Gastroesophageal sphincter (tissue), 4 donors: ENCODE data around the gene NEUROG2. TPM values are rescaled to one million over a fixed set of nuclear protein-coding genes. Genes with fewer than 3 reads are reported as not detected.

ENCODE experiments used
- ATAC-seq: fragments of 150-250 bp; one replicate; pipeline ENCODE4 v1.9.1; 2016; ENCODE audit warnings: mild to moderate bottlenecking, moderate library complexity
- H3K27ac ChIP-seq, 4 donors: fragments of 200-600 bp; sonication (generic) in 3 of 4; 1 replicate in 3 of 4; 2 replicates in 1 of 4; pipeline ENCODE4 v1.5.1; 2016 to 2019
- H3K27me3 ChIP-seq: fragments of 200-600 bp; sonication (generic); one replicate; pipeline ENCODE4 v1.5.1; 2019
- H3K36me3 ChIP-seq, 2 donors: fragments of 200-600 bp; sonication (generic); one replicate each; pipeline ENCODE4 v1.5.1; 2019; ENCODE audit warnings: control low read depth in 1 of 2
- H3K4me1 ChIP-seq, 3 donors: fragments of 200-600 bp; sonication (generic); 1 replicate in 2 of 3; 2 replicates in 1 of 3; pipeline ENCODE4 v1.5.1; 2016 to 2019; ENCODE audit warnings: control low read depth in 2 of 3
- H3K4me3 ChIP-seq, 2 donors: fragments of 200-600 bp; sonication (generic); one replicate each; pipeline ENCODE4 v1.5.1; 2019; ENCODE audit warnings: mild to moderate bottlenecking in 1 of 2, moderate library complexity in 1 of 2
- H3K9me3 ChIP-seq, 3 donors: fragments of 200-600 bp; sonication (generic); one replicate each; pipeline ENCODE4 v1.5.1; 2017 to 2019; ENCODE audit warnings: control low read depth in 2 of 3
- EP300 ChIP-seq: sonication (generic); formaldehyde crosslinking; IDR thresholded peaks from one replicate; pipeline ENCODE4 v1.6.1; 2017; ENCODE audit warnings: antibody characterized with exemption, mild to moderate bottlenecking
- POLR2A ChIP-seq, 2 donors: fragments of 450-650 bp; IDR thresholded peaks; one replicate each; pipeline ENCODE4 v1.6.1; 2017; ENCODE audit warnings: antibody characterized with exemption in 2 of 2, mild to moderate bottlenecking in 2 of 2, moderate library complexity in 1 of 2
- POLR2AphosphoS5 ChIP-seq: sonication (generic); formaldehyde crosslinking; IDR thresholded peaks from one replicate; pipeline ENCODE4 v1.6.1; 2017; ENCODE audit warnings: antibody characterized with exemption
- WGBS, 2 donors: methylation state at CpG; one replicate each; pipeline ENCODE4 v1.1.5; 2018; ENCODE audit warnings: low coverage in 1 of 2; 5-methylcytosine and 5-hydroxymethylcytosine counted together
- total RNA-seq, 4 donors: library from RNA; depleted of rRNA; stranded (reverse); fragments of >200 nt; gene quantifications; one replicate each; pipeline ENCODE4 v1.1.0, GENCODE V29; 2016
- TF ChIP-seq, protein P1 (sequence below), 4 experiments: fragments of 200-600 bp in 2 of 4; fragments of 450-650 bp in 2 of 4; sonication (generic) in 1 of 4; IDR thresholded peaks; one replicate each; pipeline ENCODE4 v1.5.1; 2017 to 2019; ENCODE audit warnings: antibody characterized with exemption in 4 of 4, mild to moderate bottlenecking in 2 of 4, moderate library complexity in 2 of 4

The NEUROG2 gene
- total RNA-seq, 4 donors from 2014 or later = not detected

DNA sequence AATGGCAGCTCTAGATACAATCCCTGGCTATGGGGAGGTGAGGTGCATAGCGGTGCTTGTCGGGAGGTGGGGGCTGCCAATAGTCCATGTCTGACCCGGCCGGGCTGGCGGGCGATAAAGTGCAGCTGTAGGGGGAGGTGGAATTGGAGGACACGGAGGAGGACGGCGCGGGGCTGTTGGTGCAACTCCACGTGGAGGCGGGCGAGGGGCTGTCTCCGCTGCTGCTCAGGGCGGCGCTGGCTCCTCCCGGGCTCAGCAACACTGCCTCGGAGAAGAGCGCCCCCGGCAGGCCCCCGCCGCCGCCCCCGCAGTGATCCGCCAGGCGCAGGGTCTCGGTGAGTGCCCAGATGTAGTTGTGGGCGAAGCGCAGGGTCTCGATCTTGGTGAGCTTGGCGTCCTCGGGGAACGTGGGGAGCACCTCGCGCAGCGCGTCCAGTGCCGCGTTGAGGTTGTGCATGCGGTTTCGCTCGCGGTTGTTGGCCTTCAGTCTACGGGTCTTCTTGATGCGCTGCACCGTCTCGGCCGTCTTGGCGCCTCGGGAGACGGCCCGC, 1.3 kb downstream of the NEUROG2 start:
- peaks cover 0 to 56% (median 29%) of the 10 kb centered on the region in 3 donors for H3K4me1 ChIP-seq
- H3K9me3 ChIP-seq = peaks cover 0 to 12% (median 0%) of the 10 kb centered on the region in 3 donors
- peaks cover 100% of the 10 kb centered on the region for H3K27me3 ChIP-seq
- H3K4me3 ChIP-seq = peak overlapping the region in 1 of 2 donors; percentile 61
- TF ChIP-seq POLR2A (IDR thresholded peaks at IDR 0.05) = no peak
- TF ChIP-seq EP300 = no peak
- no peak for TF ChIP-seq POLR2AphosphoS5
- TF ChIP-seq, protein P1, sequence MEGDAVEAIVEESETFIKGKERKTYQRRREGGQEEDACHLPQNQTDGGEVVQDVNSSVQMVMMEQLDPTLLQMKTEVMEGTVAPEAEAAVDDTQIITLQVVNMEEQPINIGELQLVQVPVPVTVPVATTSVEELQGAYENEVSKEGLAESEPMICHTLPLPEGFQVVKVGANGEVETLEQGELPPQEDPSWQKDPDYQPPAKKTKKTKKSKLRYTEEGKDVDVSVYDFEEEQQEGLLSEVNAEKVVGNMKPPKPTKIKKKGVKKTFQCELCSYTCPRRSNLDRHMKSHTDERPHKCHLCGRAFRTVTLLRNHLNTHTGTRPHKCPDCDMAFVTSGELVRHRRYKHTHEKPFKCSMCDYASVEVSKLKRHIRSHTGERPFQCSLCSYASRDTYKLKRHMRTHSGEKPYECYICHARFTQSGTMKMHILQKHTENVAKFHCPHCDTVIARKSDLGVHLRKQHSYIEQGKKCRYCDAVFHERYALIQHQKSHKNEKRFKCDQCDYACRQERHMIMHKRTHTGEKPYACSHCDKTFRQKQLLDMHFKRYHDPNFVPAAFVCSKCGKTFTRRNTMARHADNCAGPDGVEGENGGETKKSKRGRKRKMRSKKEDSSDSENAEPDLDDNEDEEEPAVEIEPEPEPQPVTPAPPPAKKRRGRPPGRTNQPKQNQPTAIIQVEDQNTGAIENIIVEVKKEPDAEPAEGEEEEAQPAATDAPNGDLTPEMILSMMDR (IDR thresholded peaks at IDR 0.05) = no peak
- no peaks in the 10 kb centered on the region for H3K36me3 ChIP-seq
- no peak overlapping the region for H3K27ac ChIP-seq
- WGBS, 2 donors = 0 to 3% methylated on average over 6 of the region's 52 CpGs
- ATAC-seq = peak; percentile 8

DNA sequence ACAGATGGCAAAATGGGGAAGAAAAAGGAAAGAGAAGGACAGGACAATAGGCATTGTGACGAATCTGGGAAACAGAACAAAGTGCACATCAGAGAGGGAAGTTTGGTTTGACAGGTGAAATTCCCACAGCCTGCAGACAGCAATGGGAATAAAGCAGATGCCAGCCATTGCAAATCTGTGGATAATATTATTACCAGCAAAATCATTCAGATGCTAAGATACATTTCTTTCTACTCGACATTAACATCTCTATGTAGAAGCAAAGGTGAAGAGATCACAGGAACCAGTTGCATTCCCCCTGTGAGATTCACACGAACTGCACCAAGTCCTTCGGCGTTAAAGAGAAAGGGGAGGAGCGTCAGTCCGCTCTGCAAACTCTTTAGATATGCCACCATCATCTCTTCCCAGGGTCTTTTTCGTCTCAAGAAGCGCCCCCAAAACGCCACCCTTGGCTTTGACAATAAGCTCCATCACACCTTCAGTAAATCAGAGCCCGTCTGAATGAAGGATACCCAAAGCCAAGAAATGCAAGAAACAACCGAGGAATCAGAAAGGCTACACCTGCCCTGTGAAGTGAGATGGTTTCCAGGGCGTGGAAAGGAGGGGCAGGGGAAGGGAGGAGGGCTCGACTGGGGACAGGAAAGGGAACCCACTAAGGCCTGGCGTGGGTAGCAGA, 1.9 kb downstream of the NEUROG2 start:
- Histone ChIP-seq H3K9me3 (peaks cover 0 to 5% (median 0%) of the 10 kb centered on the region in 3 donors), H3K4me1 (peaks cover 0 to 62% (median 29%) of the 10 kb centered on the region in 3 donors), H3K27me3 (peaks cover 100% of the 10 kb centered on the region), H3K27ac (no peak overlapping the region), H3K4me3 (no peak overlapping the region), H3K36me3 (no peaks in the 10 kb centered on the region)
- ATAC-seq = no peak
- 4% methylated on average over 10 to 12 of the region's 15 CpGs for WGBS, 2 donors
- no peak for TF ChIP-seq POLR2AphosphoS5
- TF ChIP-seq, protein P1 (IDR thresholded peaks at IDR 0.05) = no peak
- TF ChIP-seq EP300 = no peak
- TF ChIP-seq POLR2A (IDR thresholded peaks at IDR 0.05) = no peak

DNA sequence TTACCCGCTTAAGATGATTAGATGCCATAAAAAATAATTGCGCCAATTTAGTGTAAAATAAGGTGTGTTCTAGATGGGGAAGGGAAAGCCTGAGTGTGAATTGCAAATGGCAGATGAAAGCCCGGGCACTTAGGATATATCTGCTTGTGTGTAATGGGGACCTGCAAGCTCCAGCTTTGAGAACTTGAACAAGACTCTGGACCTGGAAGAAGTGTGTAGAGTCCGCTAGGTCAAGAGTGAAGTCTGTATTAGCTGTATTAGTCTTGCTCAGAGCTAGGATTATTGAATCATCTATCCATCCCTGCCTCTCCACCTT, 4.2 kb downstream of the NEUROG2 start:
- TF ChIP-seq, protein P1 (IDR thresholded peaks at IDR 0.05) = no peak
- no peak for TF ChIP-seq POLR2A (IDR thresholded peaks at IDR 0.05)
- TF ChIP-seq EP300 = no peak
- no peak for TF ChIP-seq POLR2AphosphoS5
- no peak overlapping the region for H3K4me3 ChIP-seq
- no peak overlapping the region for H3K27ac ChIP-seq
- H3K36me3 ChIP-seq = no peaks in the 10 kb centered on the region
- WGBS, 2 donors = 70 to 77% methylated on average over 4 of the region's 4 CpGs
- peaks cover 99% of the 10 kb centered on the region for H3K27me3 ChIP-seq
- H3K4me1 ChIP-seq = peaks cover 0 to 55% (median 27%) of the 10 kb centered on the region in 3 donors
- no peak for ATAC-seq
- peaks cover 0 to 4% (median 0%) of the 10 kb centered on the region in 3 donors for H3K9me3 ChIP-seq

DNA sequence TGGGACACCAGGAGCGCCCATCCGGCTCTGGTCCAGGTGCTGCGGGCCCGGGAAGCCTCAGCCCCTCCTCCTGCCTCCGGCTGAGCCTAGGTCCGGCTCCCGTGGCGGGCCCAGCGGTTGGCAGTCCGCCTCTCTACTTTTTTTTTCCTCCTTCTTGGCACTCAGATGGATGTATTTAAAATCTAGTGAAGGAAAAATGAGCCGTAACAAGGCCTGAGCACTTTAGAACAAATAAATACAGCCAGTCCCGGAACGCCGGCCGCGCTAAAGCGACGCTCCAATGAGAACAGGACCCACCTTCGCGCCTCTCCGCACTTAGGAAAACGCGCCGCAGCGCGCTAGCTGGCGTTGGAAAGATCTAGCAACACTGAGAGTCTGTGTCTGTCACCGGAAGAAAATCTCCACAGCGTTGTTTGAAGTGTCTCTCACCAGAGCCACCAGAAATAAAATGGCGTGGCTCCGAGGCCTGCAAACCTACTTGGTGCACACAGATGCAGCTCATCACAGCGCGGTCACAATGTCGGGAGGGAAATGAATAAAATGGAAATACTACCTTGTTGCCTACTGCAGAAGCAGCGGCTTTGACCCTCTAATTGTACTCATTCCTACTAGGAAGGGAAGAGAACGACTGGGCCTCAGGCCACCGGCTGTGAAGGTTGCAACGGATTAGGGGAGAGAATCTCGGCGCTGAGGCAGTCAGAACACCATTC, 4.7 kb downstream of the NEUROG2 start:
- peaks cover 99% of the 10 kb centered on the region for H3K27me3 ChIP-seq
- peaks cover 0 to 4% (median 0%) of the 10 kb centered on the region in 3 donors for H3K9me3 ChIP-seq
- H3K4me1 ChIP-seq = peaks cover 0 to 50% (median 22%) of the 10 kb centered on the region in 3 donors
- no peak overlapping the region for H3K27ac ChIP-seq
- WGBS, 2 donors = 45 to 61% methylated on average over 9 to 23 of the region's 40 CpGs
- TF ChIP-seq POLR2A (IDR thresholded peaks at IDR 0.05) = no peak
- no peak for TF ChIP-seq EP300
- no peak for TF ChIP-seq POLR2AphosphoS5
- TF ChIP-seq, protein P1 (IDR thresholded peaks at IDR 0.05) = no peak
- no peaks in the 10 kb centered on the region for H3K36me3 ChIP-seq
- no peak for ATAC-seq
- H3K4me3 ChIP-seq = peak overlapping the region in 1 of 2 donors; percentile 36
